ENCODE results near the gene CYP2B6. TPM values are rescaled to one million over a fixed set of nuclear protein-coding genes. Genes with fewer than 3 reads are reported as not detected.
"Not testable (repeated sequence)": the region's sequence is repeated elsewhere in the genome, so short reads cannot be mapped to it uniquely, and the experiment has no call there.

CYP2B6 gene
- polyA plus RNA-seq (2014; cell fraction: cytosol; rRNA removed) = not detected in 2 replicates
- not detected in 2 replicates for polyA plus RNA-seq (2014; cell fraction: nucleus; rRNA removed)

GRCh38 chr19:40990972-40991381 lies at the start of gene CYP2B6:
Gene CYP2B6 (plus strand): TSS chr19:40991282. CDS start chr19:40991306, 24 bp downstream.
- no peak for DNase-seq (ENCODE audit: low spot score)

GRCh38 chr19:40941481-40942219 lies 49.4 kb upstream of the CYP2B6 start:
- no peak for DNase-seq (ENCODE audit: low spot score)

GRCh38 chr19:40945645-40946044 lies 45.4 kb upstream of the CYP2B6 start:
- DNase-seq (ENCODE audit: low spot score) = no peak

- DNase-seq (ENCODE audit: low spot score) = no peak
These were observed 44.0 kb upstream of the CYP2B6 start for GRCh38 chr19:40947114-40947513.

GRCh38 chr19:40947573-40947972 lies 43.5 kb upstream of the CYP2B6 start:
- DNase-seq (ENCODE audit: low spot score) = no peak

- no peak for DNase-seq (ENCODE audit: low spot score)
These were observed 42.3 kb upstream of the CYP2B6 start for GRCh38 chr19:40948580-40949299.

GRCh38 chr19:40954573-40954972 lies 36.5 kb upstream of the CYP2B6 start:
- no peak for DNase-seq (ENCODE audit: low spot score)

GRCh38 chr19:40959338-40959737 lies 31.7 kb upstream of the CYP2B6 start:
- DNase-seq (ENCODE audit: low spot score) = no peak

- no peak for DNase-seq (ENCODE audit: low spot score)
These were observed 30.9 kb upstream of the CYP2B6 start for GRCh38 chr19:40960062-40960685.

- DNase-seq (ENCODE audit: low spot score) = no peak
These were observed 30.3 kb upstream of the CYP2B6 start for GRCh38 chr19:40960780-40961179.

- no peak for DNase-seq (ENCODE audit: low spot score)
These were observed 28.6 kb upstream of the CYP2B6 start for GRCh38 chr19:40962460-40962961.

- not testable (repeated sequence) for DNase-seq (ENCODE audit: low spot score)
These were observed 26.7 kb upstream of the CYP2B6 start for GRCh38 chr19:40964361-40964760.

GRCh38 chr19:40965351-40965750 lies 25.7 kb upstream of the CYP2B6 start:
- not testable (repeated sequence) for DNase-seq (ENCODE audit: low spot score)

- not testable (repeated sequence) for DNase-seq (ENCODE audit: low spot score)
These were observed 24.5 kb upstream of the CYP2B6 start for GRCh38 chr19:40966591-40966990.

- not testable (repeated sequence) for DNase-seq (ENCODE audit: low spot score)
These were observed 23.0 kb upstream of the CYP2B6 start for GRCh38 chr19:40968065-40968464.

- not testable (repeated sequence) for DNase-seq (ENCODE audit: low spot score)
These were observed 21.4 kb upstream of the CYP2B6 start for GRCh38 chr19:40969721-40970120.

GRCh38 chr19:40970396-40971345 lies 20.4 kb upstream of the CYP2B6 start:
- DNase-seq (ENCODE audit: low spot score) = not testable (repeated sequence)

GRCh38 chr19:40974633-40975037 lies 16.4 kb upstream of the CYP2B6 start:
- peak; percentile 45 for DNase-seq (ENCODE audit: low spot score)

GRCh38 chr19:40976134-40976533 lies 14.9 kb upstream of the CYP2B6 start:
- no peak for DNase-seq (ENCODE audit: low spot score)

GRCh38 chr19:40976724-40977123 lies 14.4 kb upstream of the CYP2B6 start:
- no peak for DNase-seq (ENCODE audit: low spot score)

- not testable (repeated sequence) for DNase-seq (ENCODE audit: low spot score)
These were observed 11.3 kb upstream of the CYP2B6 start for GRCh38 chr19:40979759-40980158.
